Posterior vena cava (tissue), 2 donors: ENCODE results near the gene ITLN2. TPM values are rescaled to one million over a fixed set of nuclear protein-coding genes. Genes with fewer than 3 reads are reported as not detected.
"Not testable (repeated sequence)": the region's sequence is repeated elsewhere in the genome, so short reads cannot be mapped to it uniquely, and the experiment has no call there.

ENCODE experiments used
- DNase-seq: peaks from one replicate; pipeline ENCODE4 v3.0.0-alpha.2; 2020; ENCODE audit warnings: low spot score
- intact Hi-C, 2 donors: fragments of 100-400 bp; cut with DNase I; formaldehyde crosslinking; loops; one replicate each; pipeline versions ENCODE4 v1.14.1 to v1.14.2; 2022 to 2023
- total RNA-seq, 2 donors: library from RNA; stranded (reverse); fragmentation: NEBNext Ultra II Directional; extraction: Animal tissue kit (Norgen Biotek cat#: 25700); gene quantifications; one replicate each; pipeline ENCODE4 v1.2.1, GENCODE V29; 2021
- donor health status: DM: yes; HTN: yes; CAD: no.
- donor health status: DM: yes; HTN: yes; CAD: no.

ITLN2 gene
- total RNA-seq, 2 donors from 2014 or later: not detected

GRCh38 chr1:160961419-160961818 is 6.8 kb upstream of the ITLN2 start:
- DNase-seq: no peak
- intact Hi-C loops: no loop called here

- DNase-seq: no peak
- intact Hi-C loops: no loop called here
Measured at GRCh38 chr1:160956966-160957365, 2.4 kb upstream of the ITLN2 start.

DNA sequence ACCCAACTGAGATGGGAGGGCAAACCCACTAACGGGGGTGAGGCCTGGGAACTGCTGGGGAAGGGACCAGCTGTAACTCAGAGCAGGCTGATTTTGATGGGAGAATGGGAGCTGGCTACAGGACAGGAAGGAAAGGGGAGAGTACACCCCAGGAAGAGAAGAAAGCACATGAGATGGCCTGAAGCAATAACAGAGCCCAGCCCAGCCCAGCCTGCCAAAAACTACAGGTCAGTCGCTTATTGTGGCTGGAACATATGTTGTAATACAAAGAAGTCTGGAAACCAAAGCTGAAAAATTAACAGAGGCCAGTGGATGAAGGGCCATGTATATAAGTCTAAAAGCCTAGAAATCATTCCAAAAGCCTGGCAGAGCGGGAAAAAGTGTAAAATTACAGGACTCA is 1.6 kb downstream of the ITLN2 start:
- DNase-seq: no peak
- intact Hi-C loops: no loop called here

DNA sequence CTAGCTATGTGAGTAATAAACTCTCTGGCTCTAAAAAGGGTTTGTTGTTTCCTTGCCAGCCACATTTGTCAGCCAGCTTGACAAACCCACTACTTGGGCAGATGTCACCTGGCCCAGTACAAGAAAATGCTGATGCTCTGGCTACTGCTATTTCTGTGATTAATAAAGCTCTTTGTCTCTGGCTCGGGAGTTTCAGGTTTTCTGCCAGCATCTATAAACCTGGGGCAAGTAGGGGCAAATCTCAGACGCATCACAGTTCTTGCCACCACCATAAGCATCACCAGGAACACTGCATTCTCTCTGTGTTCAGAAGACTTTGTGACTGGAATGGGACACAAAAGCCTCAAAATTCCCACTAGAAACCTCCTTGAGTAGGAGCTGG is 2.5 kb downstream of the ITLN2 start:
- intact Hi-C loops: no loop called here
- DNase-seq: no peak

- DNase-seq: no peak
- intact Hi-C loops: no loop called here
Measured at GRCh38 chr1:160951443-160952128, 3.0 kb downstream of the ITLN2 start.

- intact Hi-C loops: no loop called here
- no peak for DNase-seq
Measured at GRCh38 chr1:160950657-160951056, 4.0 kb downstream of the ITLN2 start.

DNA sequence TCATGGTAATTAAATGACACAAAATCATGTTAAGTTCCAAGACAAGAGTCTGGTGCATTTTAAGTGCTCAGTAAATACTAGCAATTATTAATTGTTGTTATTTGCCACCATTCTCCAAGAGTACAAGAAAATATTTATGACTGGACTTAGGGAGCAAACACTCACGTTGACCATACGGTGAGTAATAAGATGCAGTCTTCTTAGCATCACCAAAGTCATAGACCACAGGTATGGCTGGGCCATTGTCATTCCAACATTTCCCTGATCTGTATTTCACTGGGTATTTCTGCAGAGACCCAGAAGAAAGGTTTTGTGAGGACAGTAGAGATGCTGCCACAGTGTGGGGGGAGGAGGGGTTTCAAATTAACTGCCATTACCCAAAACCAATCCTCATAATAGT is 4.7 kb downstream of the ITLN2 start:
- intact Hi-C loops: no loop called here
- DNase-seq: no peak

GRCh38 chr1:160949216-160949880 is 5.3 kb downstream of the ITLN2 start:
- DNase-seq, intact Hi-C loops: not testable (repeated sequence)

DNA sequence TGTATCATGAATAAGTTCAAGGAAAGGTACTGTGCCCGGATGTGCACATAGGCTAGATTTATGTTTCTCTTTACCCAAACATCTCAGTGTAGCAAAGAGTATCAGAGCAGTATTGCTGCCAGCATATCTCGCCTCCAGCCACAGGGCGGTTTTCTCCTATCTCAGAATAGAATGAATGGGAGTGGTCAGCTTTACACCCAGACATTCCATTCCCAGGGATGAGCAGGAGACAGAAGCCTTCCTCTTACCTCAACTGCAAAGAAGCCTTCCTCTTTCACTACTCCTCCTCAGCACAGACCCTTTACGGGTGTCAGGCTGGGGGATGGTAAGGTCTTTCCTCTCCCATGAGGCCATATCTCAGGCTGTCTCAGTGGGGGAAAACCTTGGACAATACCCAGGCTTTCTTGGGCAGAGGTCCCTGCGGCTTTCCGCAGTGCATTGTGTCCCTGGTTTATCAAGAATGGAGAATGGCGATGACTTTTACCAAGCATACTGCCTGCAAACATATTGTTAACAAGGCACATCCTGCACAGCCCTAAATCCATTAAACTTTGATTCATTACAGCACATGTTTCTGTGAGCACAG is 7.3 kb downstream of the ITLN2 start:
- DNase-seq, intact Hi-C loops: not testable (repeated sequence)

- DNase-seq, intact Hi-C loops: not testable (repeated sequence)
Measured at GRCh38 chr1:160945881-160946280, 8.7 kb downstream of the ITLN2 start.

DNA sequence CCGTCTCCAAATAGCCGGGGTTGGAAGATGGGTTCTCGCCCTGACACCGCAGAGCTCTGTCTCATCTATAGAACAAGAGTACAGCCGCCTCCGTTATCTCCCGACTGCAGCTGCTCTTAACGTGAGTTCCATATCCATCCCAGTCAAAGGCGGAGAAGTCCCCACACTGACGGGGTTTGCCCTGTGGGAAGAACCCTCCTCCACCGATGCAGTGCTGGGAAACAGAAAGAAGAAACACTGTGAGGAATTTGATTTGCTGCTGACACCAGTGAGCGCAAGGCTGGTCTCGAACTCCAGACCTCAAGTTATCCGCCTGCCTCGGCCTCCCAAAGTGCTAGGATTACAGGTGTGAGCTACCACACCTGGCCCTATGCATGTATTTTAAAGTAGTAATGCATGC is 9.5 kb downstream of the ITLN2 start:
- no peak for DNase-seq
- intact Hi-C loops: no loop called here

DNA sequence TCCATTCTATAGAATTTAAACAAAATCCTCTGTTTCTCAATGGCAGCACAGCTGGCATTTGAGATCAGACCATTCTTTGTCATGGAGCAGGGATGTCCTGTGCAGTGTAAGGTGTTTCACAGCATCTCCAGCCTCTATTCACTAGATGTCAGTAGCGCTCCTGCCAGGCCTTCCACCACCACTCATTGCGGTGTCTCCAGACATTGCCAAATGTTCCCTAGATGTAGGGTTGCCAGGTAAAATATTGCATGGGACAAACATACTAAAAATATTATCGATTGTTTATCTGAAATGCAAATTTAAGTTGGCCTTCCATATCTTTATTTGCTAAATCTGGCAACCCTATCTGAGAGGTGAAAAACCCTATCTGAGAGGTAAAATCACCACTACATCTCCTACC is 11.7 kb downstream of the ITLN2 start:
- DNase-seq: no peak
- intact Hi-C loops: no loop called here

DNA sequence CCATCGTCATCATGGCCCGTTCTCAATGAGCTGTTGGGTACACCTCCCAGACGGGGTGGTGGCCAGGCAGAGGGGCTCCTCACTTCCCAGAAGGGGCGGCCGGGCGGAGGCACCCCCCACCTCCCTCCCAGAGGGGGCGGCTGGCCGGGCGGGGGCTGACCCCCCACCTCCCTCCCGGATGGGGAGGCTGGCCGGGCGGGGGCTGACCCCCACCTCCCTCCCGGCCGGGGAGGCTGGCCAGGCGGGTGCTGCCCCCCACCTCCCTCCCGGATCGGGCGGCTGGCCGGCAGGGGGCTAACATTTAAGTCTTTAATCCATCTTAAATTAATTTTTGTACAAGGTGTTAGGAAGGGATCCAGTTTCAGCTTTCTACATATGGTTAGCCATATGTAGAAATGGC is 17.9 kb downstream of the ITLN2 start:
- DNase-seq, intact Hi-C loops: not testable (repeated sequence)

GRCh38 chr1:160935527-160936258 is 18.9 kb downstream of the ITLN2 start:
- intact Hi-C loops: no loop called here
- DNase-seq: no peak

DNA sequence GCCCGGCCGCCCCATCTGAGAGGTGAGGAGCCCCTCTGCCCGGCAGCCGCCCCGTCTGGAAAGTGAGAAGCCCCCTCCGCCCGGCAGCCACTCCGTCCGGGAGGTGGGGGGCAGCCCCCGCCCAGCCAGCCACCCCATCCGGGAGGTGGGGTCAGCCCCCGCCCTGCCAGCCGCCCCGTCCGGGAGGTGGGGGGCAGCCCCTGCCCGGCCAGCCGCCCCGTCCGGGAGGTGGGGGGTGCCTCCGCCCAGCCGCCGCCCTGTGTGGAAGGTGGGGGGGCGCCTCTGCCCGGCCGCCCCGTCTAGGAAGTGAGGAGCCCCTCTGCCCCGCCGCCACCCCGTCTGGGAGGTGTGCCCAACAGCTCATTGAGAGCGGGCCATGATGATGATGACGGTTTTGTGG is 21.3 kb downstream of the ITLN2 start:
- DNase-seq, intact Hi-C loops: not testable (repeated sequence)

DNA sequence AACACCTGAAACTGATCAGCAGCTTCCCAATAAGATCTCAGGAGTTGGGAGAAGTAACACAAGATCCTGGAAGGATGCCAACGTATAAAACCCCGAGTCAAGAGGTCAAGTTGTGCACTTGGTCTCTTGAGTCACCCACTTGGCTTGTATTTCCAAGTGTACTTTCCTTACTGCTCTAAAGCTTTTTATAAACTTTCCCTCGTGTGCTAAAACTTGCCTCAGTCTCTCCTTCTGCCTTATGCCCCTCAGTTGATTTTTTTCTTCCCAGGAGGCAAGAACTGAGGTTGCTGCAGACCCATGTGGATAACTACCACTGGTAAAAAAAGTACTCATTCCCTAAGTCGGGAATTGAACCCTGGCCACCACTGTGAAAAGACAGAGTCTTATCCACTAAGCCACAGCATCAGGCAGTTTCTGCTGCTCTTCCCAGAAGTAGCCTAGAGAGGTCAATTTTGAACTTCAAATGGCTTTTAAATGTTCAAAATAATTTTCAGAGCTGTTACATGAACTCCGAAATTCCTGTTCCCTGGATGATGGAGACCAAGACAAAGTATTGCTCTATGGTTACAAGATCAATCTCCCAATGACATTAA is 28.9 kb downstream of the ITLN2 start:
- intact Hi-C loops: no loop called here
- no peak for DNase-seq

- intact Hi-C loops: no loop called here
- no peak for DNase-seq
Measured at GRCh38 chr1:160924791-160925651, 29.6 kb downstream of the ITLN2 start.

DNA sequence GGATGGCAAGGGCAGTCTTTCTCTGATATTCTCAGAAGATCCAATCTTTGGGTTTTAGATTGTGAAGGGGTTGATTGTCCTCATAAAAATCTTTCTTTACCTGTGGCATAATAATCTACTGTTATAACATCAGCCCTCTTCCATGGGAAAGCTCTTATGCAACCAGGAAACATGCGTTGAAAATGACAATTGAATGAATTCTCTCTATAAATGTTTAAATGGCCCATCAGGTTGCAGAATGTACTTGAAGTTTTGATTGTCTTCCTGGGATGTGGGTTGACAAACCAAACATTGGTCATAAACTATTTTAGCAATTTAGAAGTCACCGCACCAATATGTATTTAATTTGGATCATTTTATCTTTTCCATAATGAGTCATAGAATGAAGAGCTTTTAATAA is 37.9 kb downstream of the ITLN2 start:
- intact Hi-C loops: no loop called here
- no peak for DNase-seq

GRCh38 chr1:160913229-160913628 is 41.4 kb downstream of the ITLN2 start:
- intact Hi-C loops: not testable (repeated sequence)

More at GRCh38 chr1:160913229-160913628, 41.4 kb downstream of the ITLN2 start:
- DNase-seq: not testable (repeated sequence)
